Endothelial cell of umbilical vein (primary cell): ENCODE results near the gene RAB25. TPM values are rescaled to one million over a fixed set of nuclear protein-coding genes. Genes with fewer than 3 reads are reported as not detected.

Experiments used
- BruUV-seq: library from RNA; stranded (reverse); fragments of 400-500 nt; replicated peaks from 2 replicates; lab custom pipeline; 2021; lab: Mats Ljungman, UMichigan
- CTCF ChIA-PET: fragments of 300-600, 350-600 bp; sonication (Branson Sonifier 250); formaldehyde crosslinking; loops from one replicate; lab custom pipeline; 2021; ENCODE audit warnings: antibody characterized with exemption, inconsistent platforms; lab: Charles Lee
- POLR2A ChIA-PET: fragments of 300-600, 350-600 bp; sonication (Branson Sonifier 250); formaldehyde crosslinking; loops from one replicate; lab custom pipeline; 2021; ENCODE audit warnings: antibody characterized with exemption, inconsistent platforms; lab: Charles Lee
- DNase-seq: peaks from one replicate; pipeline ENCODE4 v3.0.0-alpha.2; 2011; ENCODE audit warnings: low read depth, low spot score
- FAIRE-seq: peaks from 2 replicates; lab custom pipeline; 2011; peaks lifted over from hg19 to GRCh38; lab: Jason Lieb, UNC
- H2AFZ ChIP-seq: 2 replicates; pipeline ENCODE4 v1.6.0; 2012; ENCODE audit warnings: low read depth, low read length, control low read depth, inconsistent platforms
- H3K27ac ChIP-seq: 2 replicates; pipeline ENCODE4 v1.5.1; 2011; ENCODE audit warnings: low read depth, mild to moderate bottlenecking, control low read depth, low read length, moderate library complexity; ENCODE audit not compliant: insufficient read depth
- H3K27me3 ChIP-seq, 2 experiments: 2 replicates each; pipeline versions ENCODE4 v1.6.0 to v1.6.1; 2011; ENCODE audit warnings: low read length in 2 of 2, mixed read lengths in 1 of 2; ENCODE audit not compliant: control insufficient read depth in 2 of 2, insufficient read depth in 2 of 2
- H3K36me3 ChIP-seq, 2 experiments: 2 replicates in 1 of 2; 3 replicates in 1 of 2; pipeline ENCODE4 v1.5.1; 2011; ENCODE audit warnings: low read length in 2 of 2, mild to moderate bottlenecking in 1 of 2, moderate library complexity in 1 of 2; ENCODE audit not compliant: control insufficient read depth in 2 of 2, insufficient read depth in 2 of 2; ENCODE audit errors: extremely low read depth in 1 of 2
- H3K4me1 ChIP-seq: 3 replicates; pipeline ENCODE4 v1.5.1; 2011; ENCODE audit warnings: mild to moderate bottlenecking, low read length; ENCODE audit not compliant: control insufficient read depth, insufficient read depth; ENCODE audit errors: extremely low read depth
- H3K4me2 ChIP-seq: 2 replicates; pipeline ENCODE4 v1.6.1; 2011; ENCODE audit warnings: low read length, control low read depth, mixed read lengths; ENCODE audit not compliant: insufficient read depth
- H3K4me3 ChIP-seq, 3 experiments: fragments of 200-600 bp in 1 of 3; sonication (generic), shearing (Covaris generic) in 1 of 3; replicated peaks in 1 of 3; 2 replicates each; pipeline ENCODE4 v1.5.1; 2011 to 2016; ENCODE audit warnings: control low read depth in 3 of 3, low read length in 3 of 3, mild to moderate bottlenecking in 2 of 3, inconsistent platforms in 1 of 3, low read depth in 1 of 3, moderate library complexity in 1 of 3; ENCODE audit not compliant: insufficient read depth in 1 of 3
- H3K79me2 ChIP-seq: 2 replicates; pipeline ENCODE4 v1.6.0; 2012; ENCODE audit warnings: low read length, inconsistent platforms; ENCODE audit not compliant: control insufficient read depth, insufficient read depth
- H3K9ac ChIP-seq: replicated peaks from 2 replicates; pipeline ENCODE3; 2011; ENCODE audit warnings: low read length, control low read depth; ENCODE audit not compliant: insufficient read depth; ENCODE audit errors: extremely low read depth
- H3K9me1 ChIP-seq: replicated peaks from 3 replicates; pipeline ENCODE4 v1.6.0; 2011; ENCODE audit warnings: mild to moderate bottlenecking, low read length; ENCODE audit not compliant: control insufficient read depth, insufficient read depth; ENCODE audit errors: extremely low read depth
- H3K9me3 ChIP-seq: replicated peaks from 2 replicates; pipeline ENCODE4 v1.5.1; 2012; ENCODE audit warnings: low read length, inconsistent platforms; ENCODE audit not compliant: control insufficient read depth, insufficient read depth
- H4K20me1 ChIP-seq: replicated peaks from 2 replicates; pipeline ENCODE3; 2011; ENCODE audit warnings: mild to moderate bottlenecking, low read length; ENCODE audit not compliant: control insufficient read depth, insufficient read depth; ENCODE audit errors: extremely low read depth
- CTCF ChIP-seq, 2 donors: IDR thresholded peaks; 1 replicate in 1 of 2; 2 replicates in 1 of 2; pipeline ENCODE4 v1.5.1; 2011; ENCODE audit warnings: low read length in 2 of 2, mild to moderate bottlenecking in 2 of 2, moderate library complexity in 2 of 2, control low read depth in 1 of 2, inconsistent platforms in 1 of 2, low read depth in 1 of 2; ENCODE audit not compliant: insufficient read depth in 1 of 2; ENCODE audit errors: extremely low read depth in 1 of 2
- EZH2 ChIP-seq: IDR thresholded peaks from 2 replicates; pipeline ENCODE4 v1.6.1; 2012; ENCODE audit warnings: borderline replicate concordance, low read depth, mild to moderate bottlenecking, moderate library complexity, low read length, inconsistent platforms; ENCODE audit not compliant: severe bottlenecking
- FOS ChIP-seq: IDR thresholded peaks from 2 replicates; pipeline ENCODE4 v1.6.1; 2011; ENCODE audit warnings: mild to moderate bottlenecking, low read length, moderate library complexity, borderline replicate concordance; ENCODE audit not compliant: insufficient read depth
- GATA2 ChIP-seq: IDR thresholded peaks from 2 replicates; pipeline ENCODE4 v1.7.0; 2011; ENCODE audit warnings: low read depth, mild to moderate bottlenecking, moderate library complexity, mixed read lengths, low read length; ENCODE audit not compliant: insufficient read length, insufficient read depth
- JUN ChIP-seq: IDR thresholded peaks from 2 replicates; pipeline ENCODE4 v1.6.1; 2011; ENCODE audit warnings: borderline replicate concordance, low read depth; ENCODE audit not compliant: insufficient read length, insufficient read depth
- MYC ChIP-seq: IDR thresholded peaks from one replicate; pipeline ENCODE4 v1.6.1; 2011; ENCODE audit warnings: mild to moderate bottlenecking, low read depth, low read length
- POLR2A ChIP-seq: IDR thresholded peaks from 2 replicates; pipeline ENCODE4 v1.6.1; 2012; ENCODE audit warnings: low read depth, mild to moderate bottlenecking, control low read depth, low read length
- POLR2AphosphoS5 ChIP-seq: IDR thresholded peaks from 2 replicates; pipeline ENCODE4 v1.6.1; 2012; ENCODE audit warnings: low read depth, mild to moderate bottlenecking, control low read depth, low read length, moderate library complexity; ENCODE audit not compliant: insufficient read depth
- dilution Hi-C: fragments of 300-500 bp; cut with MboI; formaldehyde crosslinking; loops from one replicate; pipeline ENCODE4 v1.15.0; 2019; ENCODE audit warnings: low sequenced_read_pairs; ENCODE audit not compliant: extremely low pct_ligation_motif_present
- intact Hi-C: fragments of 100-400 bp; cut with micrococcal nuclease; formaldehyde crosslinking; loops from one replicate; pipeline ENCODE4 v1.10.0; 2022
- polyA plus RNA-seq, 4 experiments: library from polyadenylated mRNA; depleted of rRNA in 3 of 4; stranded (reverse) in 3 of 4; unstranded in 1 of 4; fragments of >200 nt; gene quantifications; 2 replicates each; pipeline versions ENCODE4 v1.2.1 to v1.2.3, GENCODE V29; 2011 to 2012; ENCODE audit warnings: missing spikeins in 1 of 4
- total RNA-seq: library from RNA; stranded (reverse); gene quantifications from 2 replicates; pipeline ENCODE4 v1.2.3, GENCODE V29; 2021

RAB25 gene
- total and polyA plus RNA-seq, 2 donors (not counting 3 experiments of a cell fraction or from before 2014, with no cell fraction given) = not detected

GRCh38 chr1:156111355-156111962 lies 50.5 kb downstream of the RAB25 start:
- H3K27me3 ChIP-seq = no peaks in the 10 kb centered on the region
- DNase-seq (no peak), FAIRE-seq (no peak)
- no peak overlapping the region for H3K4me2 ChIP-seq
- BruUV-seq = no TSS peak
- no peaks in the 10 kb centered on the region for H4K20me1 ChIP-seq
- ChIA-PET POLR2A (interaction anchor here (0.7 kb wide), 1 partner anchor 1937 kb away, joined by 4 read pairs; no protein-coding TSS in a partner anchor), CTCF (interaction anchor here (4.3 to 13.3 kb wide), 3 partner anchors 12 to 18 kb away, joined by 18 to 283 read pairs (median 66); no protein-coding TSS in a partner anchor)
- H3K4me1 ChIP-seq = peaks cover 8% of the 10 kb centered on the region
- no peaks in the 10 kb centered on the region for H3K9me3 ChIP-seq
- H3K9me1 ChIP-seq = no peaks in the 10 kb centered on the region
- intact Hi-C loops (no loop called here), dilution Hi-C loops (no loop called here)
- no peak overlapping the region for H3K9ac ChIP-seq
- no peak overlapping the region for H3K4me3 ChIP-seq
- TF ChIP-seq GATA2 (no peak), POLR2A (no peak), POLR2AphosphoS5 (no peak), MYC (no peak), FOS (no peak)
- H3K79me2 ChIP-seq = peaks cover 19% of the 10 kb centered on the region
- no peak overlapping the region for H2AFZ ChIP-seq
- H3K27ac ChIP-seq = no peak overlapping the region
- H3K36me3 ChIP-seq = no peaks in the 10 kb centered on the region

DNA sequence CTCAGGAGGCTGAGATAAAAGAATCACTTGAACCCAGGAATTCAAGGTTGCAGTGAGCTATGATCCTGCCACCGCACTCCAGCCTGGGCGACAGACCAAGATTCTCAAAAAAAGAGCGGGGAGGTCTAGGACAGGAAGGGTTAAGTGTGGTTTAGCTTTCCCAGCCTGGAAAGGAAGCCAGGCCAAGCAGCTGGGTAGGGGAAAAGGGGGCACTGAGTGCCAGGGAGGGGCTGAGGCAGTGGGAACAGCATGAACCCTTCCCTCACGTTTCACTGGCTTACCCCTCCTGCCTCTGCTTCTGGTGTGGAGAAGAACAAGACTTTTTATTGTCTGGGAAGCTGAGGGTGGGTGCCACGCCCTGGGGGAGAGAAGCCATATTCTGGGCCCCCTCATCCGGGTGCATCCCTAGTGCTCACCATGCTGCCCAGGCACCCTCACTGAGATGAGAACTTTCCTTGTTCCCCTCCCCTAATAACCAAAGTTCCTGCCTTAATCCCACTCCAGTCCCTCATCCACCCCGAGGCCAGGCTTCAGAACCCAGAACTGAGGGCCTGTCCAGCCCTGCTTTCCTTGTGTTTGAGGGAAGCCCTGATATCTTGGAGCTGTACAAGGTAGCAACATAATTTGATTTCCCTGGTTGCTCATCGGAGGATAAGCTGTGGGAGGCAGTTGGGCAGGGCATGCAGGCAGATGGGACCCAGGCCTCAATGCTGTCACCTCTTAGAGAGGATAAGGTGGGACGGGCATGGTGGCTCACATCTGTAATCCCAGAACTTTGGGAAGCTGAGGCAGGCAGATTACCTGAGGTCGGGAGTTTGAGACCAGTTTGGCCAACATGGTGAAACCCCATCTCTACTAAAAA lies 51.5 kb downstream of the RAB25 start:
- no peak for FAIRE-seq
- Histone ChIP-seq H3K9me3 (no peaks in the 10 kb centered on the region), H3K27me3 (no peaks in the 10 kb centered on the region), H3K4me2 (no peak overlapping the region), H3K27ac (no peak overlapping the region), H3K4me1 (peaks cover 9% of the 10 kb centered on the region), H3K9ac (no peak overlapping the region), H4K20me1 (no peaks in the 10 kb centered on the region), H3K4me3 (no peak overlapping the region), H3K79me2 (peaks cover 30% of the 10 kb centered on the region), H3K9me1 (no peaks in the 10 kb centered on the region), H3K36me3 (no peaks in the 10 kb centered on the region), H2AFZ (no peak overlapping the region)
- intact Hi-C loops = no loop called here
- BruUV-seq = no TSS peak
- ChIA-PET CTCF (interaction anchor here (0.6 to 13.3 kb wide), 4 partner anchors 11 to 51 kb away, joined by 4 to 283 read pairs (median 42); no protein-coding TSS in a partner anchor), POLR2A (interaction anchor here (3.4 to 3.7 kb wide), 2 partner anchors 9 to 16 kb away, joined by 17 to 55 read pairs; no protein-coding TSS in a partner anchor)
- no peak for DNase-seq
- no peak for TF ChIP-seq FOS
- TF ChIP-seq MYC = no peak
- no peak for TF ChIP-seq GATA2
- TF ChIP-seq CTCF (IDR thresholded peaks at IDR 0.05; ENCODE audit: extremely low read depth in 1 of 2, insufficient read depth in 1 of 2, low read depth in 1 of 2, low read length in 2 of 2) = no peak
- TF ChIP-seq EZH2 = no peak
- no peak for TF ChIP-seq POLR2A
- no peak for TF ChIP-seq JUN
- dilution Hi-C loops = no loop called here
